HG02840 (cell line): ENCODE measurements around the gene GRAMD2B.
"Not testable (repeated sequence)": the region's sequence is repeated elsewhere in the genome, so short reads cannot be mapped to it uniquely, and the experiment has no call there.

Source experiments
- ATAC-seq: cut with Tn5 transposase; IDR thresholded peaks from one replicate; pipeline ENCODE4 v1.9.1; 2021; ENCODE audit warnings: mild to moderate bottlenecking, moderate library complexity, moderate number of reproducible peaks; ENCODE audit not compliant: unreplicated experiment, low FRiP score

Gene GRAMD2B

DNA sequence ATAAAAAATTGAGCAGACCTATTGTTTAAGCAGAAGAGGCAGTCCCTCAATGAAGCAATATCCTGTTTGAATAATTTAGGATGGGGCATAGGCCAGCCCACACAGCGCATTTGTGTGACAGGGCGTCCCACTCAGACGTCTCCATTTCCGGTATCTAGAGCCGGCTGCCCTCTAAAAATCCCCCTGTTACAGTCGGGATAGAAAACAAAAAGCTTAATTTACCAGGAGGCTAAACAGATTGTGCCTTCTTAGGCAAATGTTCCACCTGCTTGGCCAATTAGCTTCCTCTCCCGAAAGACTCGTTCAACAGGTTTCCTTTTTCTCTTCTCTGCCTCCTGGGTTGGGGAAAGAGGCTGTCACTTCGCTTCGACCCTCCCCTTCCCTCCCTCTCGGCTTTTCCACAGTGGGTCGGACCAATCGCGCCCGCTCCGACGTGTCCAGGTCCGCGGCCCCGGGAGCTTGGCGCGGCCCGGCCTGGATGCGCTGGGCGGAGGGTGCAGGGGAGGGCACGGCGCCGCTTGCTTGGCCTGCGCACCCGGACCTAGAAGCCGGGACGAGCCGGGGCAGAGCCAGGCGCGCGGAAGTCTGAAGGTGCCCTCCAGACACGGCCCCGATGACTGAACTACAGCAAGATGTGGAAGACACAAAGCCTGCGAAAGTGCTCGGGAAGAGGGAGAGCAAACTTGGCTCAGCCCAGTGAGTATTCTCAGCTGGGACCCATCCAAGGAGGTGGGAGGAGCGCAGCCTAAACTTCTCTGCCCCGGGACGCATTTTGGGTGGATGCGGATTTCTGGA is at the start of gene GRAMD2B:
GRAMD2B (plus strand) TSS at position 416 of the 795 bp plus-strand sequence; CDS start at position 614, 198 bp downstream.
- ATAC-seq, result peak; percentile 82

DNA sequence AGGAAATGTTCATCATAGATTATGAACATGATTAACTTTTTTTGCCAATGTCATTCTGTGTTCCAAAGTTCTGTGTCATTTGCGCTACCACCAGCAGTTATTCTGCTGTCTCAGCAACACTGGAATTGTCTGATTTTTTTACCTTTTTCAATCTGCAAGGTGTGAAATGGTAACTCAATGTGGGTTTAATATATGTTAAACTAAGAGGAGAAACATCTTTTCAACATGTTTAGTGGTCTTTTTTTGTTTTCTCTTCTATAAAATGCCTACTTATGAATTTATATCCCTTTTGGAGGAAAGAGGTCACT is 49.1 kb upstream of the GRAMD2B start:
- no peak for ATAC-seq

GRCh38 chr5:126376443-126376842 is 46.8 kb upstream of the GRAMD2B start:
- no peak for ATAC-seq

- no peak for ATAC-seq
Observed at GRCh38 chr5:126377424-126377823, 45.8 kb upstream of the GRAMD2B start.

GRCh38 chr5:126380316-126380715 is 42.9 kb upstream of the GRAMD2B start:
- not testable (repeated sequence) for ATAC-seq

- no peak for ATAC-seq
Observed at GRCh38 chr5:126383246-126383645, 40.0 kb upstream of the GRAMD2B start.

GRCh38 chr5:126383776-126384175 is 39.4 kb upstream of the GRAMD2B start:
- ATAC-seq, result no peak

DNA sequence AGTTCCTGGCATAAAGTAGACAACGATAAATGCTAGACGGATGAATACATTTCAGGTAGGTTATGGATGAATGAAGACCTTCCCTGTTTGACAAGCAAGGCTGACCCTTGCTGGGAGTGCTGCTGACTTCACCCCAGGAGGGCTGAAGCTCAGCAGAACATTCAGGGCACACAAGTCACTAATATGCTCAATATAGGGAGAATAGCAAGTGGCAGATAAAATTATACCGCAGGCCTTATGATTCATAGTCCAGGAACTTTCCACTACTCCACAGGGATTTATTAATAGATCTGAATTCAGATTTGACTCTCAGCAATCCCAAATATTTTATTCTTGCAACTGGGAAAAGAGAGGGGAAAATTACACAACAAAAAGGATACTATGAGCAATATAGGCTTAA is 38.2 kb upstream of the GRAMD2B start:
- ATAC-seq, result no peak

DNA sequence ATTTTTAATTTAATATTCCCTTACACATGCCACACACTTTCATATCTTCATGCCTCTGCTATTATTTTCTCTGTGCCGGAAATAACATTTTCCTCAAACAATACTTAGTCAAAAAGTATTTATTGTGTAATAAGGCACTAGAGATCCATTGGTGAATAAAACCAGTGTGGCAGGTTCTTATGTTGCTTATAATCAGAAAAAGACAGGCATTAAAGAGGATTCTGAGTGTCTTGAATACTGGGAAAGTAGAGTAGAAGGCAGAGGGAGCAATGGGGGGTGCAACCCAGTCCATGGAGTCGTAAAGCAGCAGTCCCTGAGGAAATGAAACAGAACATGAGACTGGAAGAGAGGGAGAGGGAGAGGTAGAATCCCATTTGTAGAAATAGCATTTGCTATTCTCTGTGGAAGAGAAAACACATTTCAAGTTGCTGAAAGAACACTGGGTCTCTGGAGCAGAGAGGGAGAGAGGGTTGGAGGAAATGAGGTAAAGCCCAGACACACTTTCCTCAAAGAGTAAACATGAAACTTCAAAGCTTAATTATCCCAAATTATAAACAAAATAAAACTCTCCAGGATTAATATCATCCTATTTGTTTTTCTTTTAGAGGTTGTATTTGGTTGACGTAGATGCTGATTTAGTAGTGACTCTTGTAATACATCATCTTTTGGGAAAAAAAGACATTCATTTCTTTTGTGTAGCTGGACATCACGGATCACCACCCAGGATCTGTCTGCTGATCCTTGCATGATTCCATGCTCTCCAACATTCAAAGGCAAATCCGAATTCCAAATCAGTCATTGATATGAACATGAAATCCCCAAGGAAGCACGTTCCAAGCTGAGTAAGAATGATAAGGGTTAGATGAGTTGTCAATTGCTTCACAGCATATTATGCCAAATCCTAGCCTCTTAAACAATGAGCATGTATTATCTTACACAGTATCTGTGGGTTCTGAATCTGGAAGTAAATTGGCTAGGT is 37.4 kb upstream of the GRAMD2B start:
- no peak for ATAC-seq

- ATAC-seq, result no peak
Observed at GRCh38 chr5:126389179-126389578, 34.0 kb upstream of the GRAMD2B start.

DNA sequence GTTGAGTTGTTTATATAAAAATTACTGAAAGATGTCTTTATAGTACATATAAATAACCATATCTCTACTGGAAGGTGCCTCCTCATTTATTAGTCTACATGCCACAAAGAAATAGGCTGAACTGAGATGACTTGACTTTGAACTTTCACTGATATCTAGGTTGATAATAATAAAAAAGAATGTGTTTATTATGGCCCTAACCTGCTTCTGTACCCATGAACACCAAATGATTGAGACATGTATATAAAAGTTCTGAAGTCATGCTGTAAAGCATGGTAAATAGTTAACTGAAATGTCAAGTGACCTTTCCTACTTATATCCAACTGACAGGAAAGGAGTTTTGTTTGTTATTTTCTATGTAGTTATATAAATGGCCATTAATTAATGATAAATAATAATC is 33.2 kb upstream of the GRAMD2B start:
- no peak for ATAC-seq

GRCh38 chr5:126391386-126391785 is 31.8 kb upstream of the GRAMD2B start:
- no peak for ATAC-seq

DNA sequence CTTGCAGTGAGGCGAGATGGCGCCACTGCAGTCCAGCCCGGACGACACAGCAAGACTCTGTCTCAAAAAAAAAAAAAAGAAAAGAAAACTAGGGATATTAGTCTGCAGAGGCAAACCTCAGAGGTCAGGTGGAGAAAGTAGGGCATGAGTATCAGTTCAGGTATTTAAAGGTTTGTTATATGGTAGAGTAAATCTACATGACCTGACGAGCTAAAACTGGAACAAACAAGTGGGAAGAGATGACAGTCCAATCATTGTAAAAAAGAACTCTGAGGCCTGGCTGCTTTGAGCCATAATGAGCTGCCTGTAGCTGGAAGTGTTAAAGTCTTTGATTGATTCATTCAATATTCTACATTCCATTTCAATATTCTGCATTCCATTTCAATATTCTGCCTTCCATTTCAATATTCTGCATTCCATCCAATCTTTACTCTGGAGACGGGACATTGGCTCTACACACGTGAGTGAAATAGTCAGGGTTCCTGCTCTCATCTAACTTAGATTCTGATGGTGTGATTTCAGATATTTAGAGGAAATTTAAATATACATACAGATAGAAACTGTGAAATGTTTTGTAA is 28.9 kb upstream of the GRAMD2B start:
- ATAC-seq, result no peak

- no peak for ATAC-seq
Observed at GRCh38 chr5:126395198-126395597, 28.0 kb upstream of the GRAMD2B start.

DNA sequence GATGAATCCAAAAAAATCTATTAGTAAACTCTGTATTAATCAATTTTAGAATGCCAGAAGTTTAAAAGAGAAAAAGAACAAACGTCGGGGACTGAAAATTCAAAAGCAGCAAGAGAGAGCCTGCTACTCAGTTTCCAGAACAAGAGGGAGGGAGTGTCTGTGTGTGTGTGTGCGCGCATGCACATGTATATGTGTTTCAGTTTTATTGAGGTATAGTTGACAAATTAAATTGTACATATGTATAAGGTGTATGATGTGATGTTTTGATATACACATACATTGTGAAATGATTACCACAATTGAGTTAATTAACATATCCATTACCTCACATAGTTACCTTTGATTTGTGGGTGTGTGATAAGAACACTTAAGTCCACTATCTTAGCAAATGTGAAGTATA is 27.6 kb upstream of the GRAMD2B start:
- no peak for ATAC-seq

DNA sequence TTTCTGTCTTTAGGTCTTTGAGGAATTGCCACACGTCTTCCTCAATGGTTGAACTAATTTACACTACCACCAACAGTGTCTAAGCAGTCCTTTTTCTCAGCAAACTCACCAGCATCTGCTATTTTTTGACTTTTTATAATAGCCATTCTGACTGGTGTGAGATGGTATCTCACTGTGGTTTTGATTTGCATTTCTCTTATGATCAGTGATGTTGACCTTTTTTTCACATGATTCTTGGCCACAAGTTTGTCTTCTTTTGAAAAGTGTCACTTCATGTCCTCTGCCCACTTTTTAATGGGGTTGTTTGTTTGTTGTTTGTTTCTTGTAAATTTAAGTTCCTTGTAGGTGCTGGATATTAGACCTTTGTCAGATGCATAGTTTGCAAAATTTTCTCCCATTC is 26.5 kb upstream of the GRAMD2B start:
- ATAC-seq, result not testable (repeated sequence)

DNA sequence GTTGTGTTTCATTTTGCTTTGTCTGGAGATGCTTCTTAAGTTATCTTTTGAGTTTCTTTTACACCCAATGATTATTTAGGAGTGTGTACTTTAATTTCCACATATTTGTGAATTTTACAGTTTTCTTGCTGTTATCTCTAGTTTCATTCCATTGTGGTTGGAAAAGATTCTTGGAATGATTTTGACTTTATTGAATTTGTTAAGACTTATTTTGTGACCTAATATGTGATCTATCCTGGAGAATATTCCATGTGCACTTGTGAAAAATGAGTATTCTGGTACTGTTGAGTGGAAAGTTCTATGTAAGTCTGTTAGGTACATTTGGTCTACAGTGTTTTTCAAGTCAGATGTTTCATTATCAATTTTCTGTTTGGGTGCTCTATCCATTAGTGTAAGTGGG is 24.4 kb upstream of the GRAMD2B start:
- ATAC-seq, result no peak

DNA sequence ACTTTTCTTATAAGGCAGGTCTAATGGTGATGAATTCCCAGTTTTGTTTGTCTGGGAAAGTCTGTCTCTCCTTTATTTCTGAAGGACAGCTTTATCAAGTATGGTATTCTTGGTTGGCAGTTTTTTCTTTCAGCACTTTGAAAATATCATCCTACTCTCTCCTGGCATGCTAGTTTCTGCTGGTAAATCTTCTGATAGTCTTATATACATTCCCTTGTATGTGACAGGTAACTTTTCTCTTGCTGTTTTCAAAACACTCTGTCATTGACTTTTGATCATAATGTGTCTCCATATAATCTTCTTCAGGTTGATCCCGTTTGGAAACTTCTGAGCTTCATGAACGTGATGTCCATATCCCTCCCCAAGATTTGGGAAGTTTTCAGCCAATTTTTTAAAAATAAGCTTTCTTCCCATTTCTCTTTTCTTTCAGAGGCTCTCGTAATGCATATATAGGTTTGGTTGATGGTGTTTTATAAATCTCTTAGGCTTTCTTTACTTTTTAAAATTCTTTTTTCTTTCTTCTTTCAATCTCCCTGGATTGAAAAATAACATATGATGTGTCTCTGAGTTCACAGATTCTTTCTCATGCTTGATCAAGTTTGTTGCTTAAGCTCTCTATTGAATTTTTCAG is 22.5 kb upstream of the GRAMD2B start:
- ATAC-seq, result no peak

DNA sequence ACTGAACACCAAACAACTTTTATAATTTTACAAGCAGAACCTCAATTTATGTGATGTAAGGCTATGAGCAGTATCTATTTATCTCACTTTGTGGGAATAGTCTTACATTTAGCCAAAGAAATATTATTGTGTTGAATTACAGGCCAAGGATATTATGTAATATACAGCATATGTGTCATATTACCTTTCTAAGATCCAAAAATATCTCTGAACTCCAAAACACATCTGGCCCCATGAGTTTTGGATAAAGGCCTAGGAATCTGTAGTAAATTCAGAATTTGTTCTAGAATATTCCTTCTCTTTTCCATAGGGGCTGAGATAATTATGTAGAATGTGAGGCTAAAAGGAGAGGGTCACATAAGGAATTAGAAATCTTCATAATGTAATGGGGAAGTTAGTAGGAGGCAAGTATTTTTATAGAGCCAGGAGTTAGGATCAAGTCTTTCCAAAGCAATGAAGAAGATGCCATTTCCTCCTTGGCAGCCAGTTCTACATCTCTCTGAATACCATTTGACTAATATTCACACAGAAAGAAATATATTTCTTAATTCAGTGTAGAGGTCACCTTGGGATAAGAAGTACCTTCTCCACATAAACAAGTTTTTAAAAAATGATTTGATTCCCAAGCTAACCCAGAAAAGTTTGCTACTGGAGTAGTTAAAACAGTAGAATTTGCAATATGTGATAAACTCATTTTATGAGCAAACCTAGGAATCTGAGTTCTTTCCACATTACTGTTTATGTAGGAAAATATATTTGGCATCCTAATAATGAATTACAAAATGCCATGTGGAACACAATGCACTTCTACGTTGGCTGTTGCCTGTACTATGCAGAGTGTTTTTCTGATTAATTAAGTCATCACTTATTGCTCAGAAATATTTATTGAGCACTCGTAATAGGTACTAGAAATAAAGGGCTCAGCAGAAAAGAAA is 20.3 kb upstream of the GRAMD2B start:
- no peak for ATAC-seq

DNA sequence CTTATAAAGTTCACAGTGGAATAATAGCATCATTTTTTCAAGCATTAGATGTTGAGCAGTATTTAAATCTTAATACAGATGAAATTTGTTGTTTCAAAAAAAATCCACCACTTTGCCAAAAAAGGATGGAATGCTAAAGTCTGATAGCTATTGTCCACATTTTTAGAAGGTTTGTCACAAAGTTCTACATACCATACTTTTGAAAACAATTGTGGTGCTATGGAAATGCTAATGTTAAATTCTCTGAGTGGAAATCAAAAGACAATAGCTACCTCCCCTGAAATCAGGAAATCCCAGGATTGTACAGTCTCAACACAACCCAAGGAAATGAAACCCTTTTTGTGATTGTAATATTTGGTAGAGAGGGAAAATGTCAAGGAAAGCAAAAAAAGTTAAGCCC is 19.3 kb upstream of the GRAMD2B start:
- no peak for ATAC-seq
